H9 (cell line): ENCODE data around the gene SREBF2. TPM values are rescaled to one million over a fixed set of nuclear protein-coding genes. Genes with fewer than 3 reads are reported as not detected.

Experiments used
- DNase-seq: peaks from one replicate; pipeline ENCODE4 v3.0.0-alpha.2; 2017
- H2AFZ ChIP-seq: one replicate; pipeline ENCODE4 v1.6.1; 2013; ENCODE audit warnings: mild to moderate bottlenecking, low read length, control low read depth, moderate library complexity
- H2AK5ac ChIP-seq: 2 replicates; pipeline ENCODE4 v1.6.1; 2013; ENCODE audit warnings: low read length, control low read depth, mixed read lengths; ENCODE audit not compliant: insufficient read length
- H2BK120ac ChIP-seq: one replicate; pipeline ENCODE4 v1.6.1; 2013; ENCODE audit warnings: low read depth, mild to moderate bottlenecking, low read length, control low read depth, inconsistent platforms; ENCODE audit not compliant: poor library complexity, severe bottlenecking
- H2BK12ac ChIP-seq: 2 replicates; pipeline ENCODE4 v1.6.1; 2013; ENCODE audit warnings: low read length, control low read depth, mixed read lengths, low read depth; ENCODE audit not compliant: insufficient read length
- H2BK15ac ChIP-seq: 2 replicates; pipeline ENCODE4 v1.6.1; 2013; ENCODE audit warnings: low read depth, low read length, control low read depth
- H2BK20ac ChIP-seq: one replicate; pipeline ENCODE4 v1.6.1; 2013; ENCODE audit warnings: low read depth, mild to moderate bottlenecking, low read length, control low read depth, inconsistent platforms; ENCODE audit not compliant: poor library complexity, severe bottlenecking
- H2BK5ac ChIP-seq: 2 replicates; pipeline ENCODE4 v1.6.1; 2013; ENCODE audit warnings: low read length, control low read depth, mixed read lengths; ENCODE audit not compliant: insufficient read length
- H3K14ac ChIP-seq: 2 replicates; pipeline ENCODE4 v1.6.1; 2013; ENCODE audit warnings: low read length, control low read depth; ENCODE audit not compliant: insufficient read depth
- H3K18ac ChIP-seq: 2 replicates; pipeline ENCODE4 v1.6.1; 2013; ENCODE audit warnings: low read depth, mild to moderate bottlenecking, mixed read lengths, low read length, control low read depth; ENCODE audit not compliant: insufficient read length
- H3K23ac ChIP-seq: 2 replicates; pipeline ENCODE4 v1.6.1; 2013; ENCODE audit warnings: low read length, control low read depth, mixed read lengths, low read depth; ENCODE audit not compliant: insufficient read length
- H3K23me2 ChIP-seq: 2 replicates; pipeline ENCODE4 v1.6.1; 2013; ENCODE audit warnings: low read depth, mild to moderate bottlenecking, mixed read lengths, low read length, control low read depth; ENCODE audit not compliant: insufficient read length, poor library complexity, severe bottlenecking
- H3K27ac ChIP-seq: 2 replicates; pipeline ENCODE4 v1.5.1; 2013; ENCODE audit warnings: low read length, control low read depth, mixed read lengths, low read depth; ENCODE audit not compliant: insufficient read length
- H3K27me3 ChIP-seq: 2 replicates; pipeline ENCODE4 v1.6.1; 2013; ENCODE audit warnings: low read length, control low read depth, inconsistent platforms; ENCODE audit not compliant: insufficient read depth
- H3K4ac ChIP-seq: 2 replicates; pipeline ENCODE4 v1.6.1; 2013; ENCODE audit warnings: low read depth, mild to moderate bottlenecking, control low read depth, inconsistent platforms, low read length, moderate library complexity
- H3K4me1 ChIP-seq: 2 replicates; pipeline ENCODE4 v1.6.1; 2013; ENCODE audit warnings: low read length, control low read depth, inconsistent platforms; ENCODE audit not compliant: insufficient read depth
- H3K4me2 ChIP-seq: 2 replicates; pipeline ENCODE4 v1.6.1; 2013; ENCODE audit warnings: low read length, control low read depth, mixed read lengths; ENCODE audit not compliant: insufficient read length, insufficient read depth
- H3K56ac ChIP-seq: 2 replicates; pipeline ENCODE4 v1.6.1; 2013; ENCODE audit warnings: low read depth, mild to moderate bottlenecking, mixed read lengths, low read length, control low read depth; ENCODE audit not compliant: insufficient read length
- H3K79me1 ChIP-seq: 2 replicates; pipeline ENCODE4 v1.6.1; 2013; ENCODE audit warnings: low read depth, mild to moderate bottlenecking, moderate library complexity, low read length, control low read depth, inconsistent platforms; ENCODE audit not compliant: insufficient read depth, poor library complexity, severe bottlenecking
- H3K79me2 ChIP-seq: 2 replicates; pipeline ENCODE4 v1.6.1; 2013; ENCODE audit warnings: low read length, control low read depth, inconsistent platforms; ENCODE audit not compliant: insufficient read depth
- H3K9ac ChIP-seq: 2 replicates; pipeline ENCODE4 v1.6.1; 2013; ENCODE audit warnings: low read length, control low read depth, mixed read lengths; ENCODE audit not compliant: insufficient read length; ENCODE audit errors: extremely low read depth
- H3K9me3 ChIP-seq: one replicate; pipeline ENCODE4 v1.6.1; 2013; ENCODE audit warnings: low read depth, low read length, inconsistent platforms; ENCODE audit not compliant: control insufficient read depth
- H3T11ph ChIP-seq: one replicate; pipeline ENCODE4 v1.6.1; 2013; ENCODE audit warnings: mild to moderate bottlenecking, low read length, control low read depth, inconsistent platforms
- H4K20me1 ChIP-seq: one replicate; pipeline ENCODE4 v1.6.1; 2013; ENCODE audit not compliant: control insufficient read depth, insufficient read length, insufficient read depth
- H4K5ac ChIP-seq: 2 replicates; pipeline ENCODE4 v1.6.1; 2013; ENCODE audit warnings: low read depth, mild to moderate bottlenecking, mixed read lengths, low read length, control low read depth; ENCODE audit not compliant: insufficient read length
- H4K8ac ChIP-seq: replicated peaks from 2 replicates; pipeline ENCODE4 v1.6.1; 2013; ENCODE audit warnings: low read length, control low read depth, mixed read lengths, low read depth; ENCODE audit not compliant: insufficient read length
- H4K91ac ChIP-seq: 2 replicates; pipeline ENCODE4 v1.6.1; 2013; ENCODE audit warnings: low read depth, mild to moderate bottlenecking, moderate library complexity, mixed read lengths, low read length, control low read depth; ENCODE audit not compliant: insufficient read length
- H3K27ac Mint-ChIP-seq, 3 experiments: 2 replicates in 2 of 3; 3 replicates in 1 of 3; pipeline ENCODE4 v1.8.0; 2020 to 2021; ENCODE audit warnings: mixed read lengths in 3 of 3, mild to moderate bottlenecking in 1 of 3, moderate library complexity in 1 of 3
- H3K27me3 Mint-ChIP-seq: 2 replicates; pipeline ENCODE4 v1.8.0; 2021; ENCODE audit warnings: low read depth, mild to moderate bottlenecking, moderate library complexity, mixed read lengths
- H3K36me3 Mint-ChIP-seq, 3 experiments: 2 replicates in 2 of 3; 3 replicates in 1 of 3; pipeline ENCODE4 v1.8.0; 2020 to 2021; ENCODE audit warnings: low read depth in 3 of 3, mixed read lengths in 3 of 3; ENCODE audit not compliant: insufficient read depth in 1 of 3
- H3K4me1 Mint-ChIP-seq, 2 experiments: 2 replicates each; pipeline ENCODE4 v1.8.0; 2020; ENCODE audit warnings: mixed read lengths in 2 of 2
- H3K4me3 Mint-ChIP-seq, 2 experiments: 2 replicates in 1 of 2; 3 replicates in 1 of 2; pipeline ENCODE4 v1.8.0; 2020 to 2021; ENCODE audit warnings: mild to moderate bottlenecking in 2 of 2, mixed read lengths in 2 of 2, moderate library complexity in 1 of 2
- H3K9me3 Mint-ChIP-seq, 2 experiments: 2 replicates in 1 of 2; 3 replicates in 1 of 2; pipeline ENCODE4 v1.8.0; 2020; ENCODE audit warnings: mild to moderate bottlenecking in 2 of 2, mixed read lengths in 2 of 2, moderate library complexity in 1 of 2
- CTCF ChIP-seq: fragments of 200-600 bp; sonication (generic); conservative IDR thresholded peaks from 3 replicates; pipeline ENCODE4 v1.8.0; 2021; ENCODE audit warnings: antibody characterized with exemption, mild to moderate bottlenecking
- WGBS: extraction: QIAGEN DNeasy Blood & Tissue Kit; methylation state at CpG from one replicate; pipeline ENCODE4 v1.1.7; 2013; ENCODE audit warnings: missing lambda C conversion rate, low lambda C conversion rate, mixed read lengths; ENCODE audit not compliant: insufficient read length; ENCODE audit errors: extremely low coverage; 5-methylcytosine and 5-hydroxymethylcytosine counted together
- total RNA-seq: library from RNA; stranded (reverse); gene quantifications from 2 replicates; pipeline ENCODE4 v1.2.1, GENCODE V29; 2021

Gene SREBF2
- total RNA-seq, 1 experiment from 2014 or later = 146 TPM

- Histone ChIP-seq H4K20me1 (no peaks in the 10 kb centered on the region), H3K23me2 (no peaks in the 10 kb centered on the region)
Measured at GRCh38 chr22:41816871-41817270, 16.0 kb upstream of the SREBF2 start.

More at GRCh38 chr22:41816871-41817270, 16.0 kb upstream of the SREBF2 start:
- H4K5ac ChIP-seq = no peak overlapping the region
- H2BK5ac ChIP-seq = no peak overlapping the region
- DNase-seq = no peak
- no peak for TF ChIP-seq CTCF
- no peak overlapping the region for H3K27ac ChIP-seq
- no peak overlapping the region for H3K9ac ChIP-seq
- no peak overlapping the region for H2BK20ac ChIP-seq
- no peaks in the 10 kb centered on the region for H3K79me1 ChIP-seq
- H3K23ac ChIP-seq = no peak overlapping the region
- H2BK15ac ChIP-seq = no peak overlapping the region
- peaks cover 0 to 8% of the 10 kb centered on the region in 2 experiments; a peak in 1 of 4 replicates for H3K4me1 Mint-ChIP-seq
- H2BK12ac ChIP-seq = no peak overlapping the region
- no peaks in the 10 kb centered on the region for H3K9me3 Mint-ChIP-seq
- WGBS = no CpG with 5 or more reads among the region's 2 CpGs
- H3K4ac ChIP-seq = no peak overlapping the region
- no peaks in the 10 kb centered on the region for H3K9me3 ChIP-seq
- H2AFZ ChIP-seq = no peak overlapping the region
- no peak overlapping the region for H3K4me3 Mint-ChIP-seq
- no peaks in the 10 kb centered on the region for H3K4me1 ChIP-seq
- H3T11ph ChIP-seq = no peak overlapping the region
- H3K4me2 ChIP-seq = no peak overlapping the region
- no peaks in the 10 kb centered on the region for H3K27me3 Mint-ChIP-seq
- H3K27ac Mint-ChIP-seq = no peak overlapping the region; a peak in 1 of 7 replicates
- H3K36me3 Mint-ChIP-seq = peaks cover 9 to 57% (median 35%) of the 10 kb centered on the region in 3 experiments
- no peaks in the 10 kb centered on the region for H3K27me3 ChIP-seq
- no peak overlapping the region for H2AK5ac ChIP-seq
- H3K56ac ChIP-seq = no peak overlapping the region
- H4K8ac ChIP-seq = no peak overlapping the region
- no peak overlapping the region for H3K14ac ChIP-seq
- no peaks in the 10 kb centered on the region for H3K79me2 ChIP-seq
- no peak overlapping the region for H3K18ac ChIP-seq
- H4K91ac ChIP-seq = no peak overlapping the region
- no peak overlapping the region for H2BK120ac ChIP-seq
